H9 (cell line): ENCODE measurements around the gene KMT2D. TPM values are rescaled to one million over a fixed set of nuclear protein-coding genes. Genes with fewer than 3 reads are reported as not detected.

ENCODE experiments used
- DNase-seq: peaks from one replicate; pipeline ENCODE4 v3.0.0-alpha.2; 2017
- H2AFZ ChIP-seq: one replicate; pipeline ENCODE4 v1.6.1; 2013; ENCODE audit warnings: mild to moderate bottlenecking, low read length, control low read depth, moderate library complexity
- H2AK5ac ChIP-seq: 2 replicates; pipeline ENCODE4 v1.6.1; 2013; ENCODE audit warnings: low read length, control low read depth, mixed read lengths; ENCODE audit not compliant: insufficient read length
- H2BK120ac ChIP-seq: one replicate; pipeline ENCODE4 v1.6.1; 2013; ENCODE audit warnings: low read depth, mild to moderate bottlenecking, low read length, control low read depth, inconsistent platforms; ENCODE audit not compliant: poor library complexity, severe bottlenecking
- H2BK12ac ChIP-seq: 2 replicates; pipeline ENCODE4 v1.6.1; 2013; ENCODE audit warnings: low read length, control low read depth, mixed read lengths, low read depth; ENCODE audit not compliant: insufficient read length
- H2BK15ac ChIP-seq: 2 replicates; pipeline ENCODE4 v1.6.1; 2013; ENCODE audit warnings: low read depth, low read length, control low read depth
- H2BK20ac ChIP-seq: one replicate; pipeline ENCODE4 v1.6.1; 2013; ENCODE audit warnings: low read depth, mild to moderate bottlenecking, low read length, control low read depth, inconsistent platforms; ENCODE audit not compliant: poor library complexity, severe bottlenecking
- H2BK5ac ChIP-seq: 2 replicates; pipeline ENCODE4 v1.6.1; 2013; ENCODE audit warnings: low read length, control low read depth, mixed read lengths; ENCODE audit not compliant: insufficient read length
- H3K14ac ChIP-seq: 2 replicates; pipeline ENCODE4 v1.6.1; 2013; ENCODE audit warnings: low read length, control low read depth; ENCODE audit not compliant: insufficient read depth
- H3K18ac ChIP-seq: 2 replicates; pipeline ENCODE4 v1.6.1; 2013; ENCODE audit warnings: low read depth, mild to moderate bottlenecking, mixed read lengths, low read length, control low read depth; ENCODE audit not compliant: insufficient read length
- H3K23ac ChIP-seq: 2 replicates; pipeline ENCODE4 v1.6.1; 2013; ENCODE audit warnings: low read length, control low read depth, mixed read lengths, low read depth; ENCODE audit not compliant: insufficient read length
- H3K23me2 ChIP-seq: 2 replicates; pipeline ENCODE4 v1.6.1; 2013; ENCODE audit warnings: low read depth, mild to moderate bottlenecking, mixed read lengths, low read length, control low read depth; ENCODE audit not compliant: insufficient read length, poor library complexity, severe bottlenecking
- H3K27ac ChIP-seq: 2 replicates; pipeline ENCODE4 v1.5.1; 2013; ENCODE audit warnings: low read length, control low read depth, mixed read lengths, low read depth; ENCODE audit not compliant: insufficient read length
- H3K27me3 ChIP-seq: 2 replicates; pipeline ENCODE4 v1.6.1; 2013; ENCODE audit warnings: low read length, control low read depth, inconsistent platforms; ENCODE audit not compliant: insufficient read depth
- H3K4ac ChIP-seq: 2 replicates; pipeline ENCODE4 v1.6.1; 2013; ENCODE audit warnings: low read depth, mild to moderate bottlenecking, control low read depth, inconsistent platforms, low read length, moderate library complexity
- H3K4me1 ChIP-seq: 2 replicates; pipeline ENCODE4 v1.6.1; 2013; ENCODE audit warnings: low read length, control low read depth, inconsistent platforms; ENCODE audit not compliant: insufficient read depth
- H3K4me2 ChIP-seq: 2 replicates; pipeline ENCODE4 v1.6.1; 2013; ENCODE audit warnings: low read length, control low read depth, mixed read lengths; ENCODE audit not compliant: insufficient read length, insufficient read depth
- H3K56ac ChIP-seq: 2 replicates; pipeline ENCODE4 v1.6.1; 2013; ENCODE audit warnings: low read depth, mild to moderate bottlenecking, mixed read lengths, low read length, control low read depth; ENCODE audit not compliant: insufficient read length
- H3K79me1 ChIP-seq: 2 replicates; pipeline ENCODE4 v1.6.1; 2013; ENCODE audit warnings: low read depth, mild to moderate bottlenecking, moderate library complexity, low read length, control low read depth, inconsistent platforms; ENCODE audit not compliant: insufficient read depth, poor library complexity, severe bottlenecking
- H3K79me2 ChIP-seq: 2 replicates; pipeline ENCODE4 v1.6.1; 2013; ENCODE audit warnings: low read length, control low read depth, inconsistent platforms; ENCODE audit not compliant: insufficient read depth
- H3K9ac ChIP-seq: 2 replicates; pipeline ENCODE4 v1.6.1; 2013; ENCODE audit warnings: low read length, control low read depth, mixed read lengths; ENCODE audit not compliant: insufficient read length; ENCODE audit errors: extremely low read depth
- H3K9me3 ChIP-seq: one replicate; pipeline ENCODE4 v1.6.1; 2013; ENCODE audit warnings: low read depth, low read length, inconsistent platforms; ENCODE audit not compliant: control insufficient read depth
- H3T11ph ChIP-seq: one replicate; pipeline ENCODE4 v1.6.1; 2013; ENCODE audit warnings: mild to moderate bottlenecking, low read length, control low read depth, inconsistent platforms
- H4K20me1 ChIP-seq: one replicate; pipeline ENCODE4 v1.6.1; 2013; ENCODE audit not compliant: control insufficient read depth, insufficient read length, insufficient read depth
- H4K5ac ChIP-seq: 2 replicates; pipeline ENCODE4 v1.6.1; 2013; ENCODE audit warnings: low read depth, mild to moderate bottlenecking, mixed read lengths, low read length, control low read depth; ENCODE audit not compliant: insufficient read length
- H4K8ac ChIP-seq: replicated peaks from 2 replicates; pipeline ENCODE4 v1.6.1; 2013; ENCODE audit warnings: low read length, control low read depth, mixed read lengths, low read depth; ENCODE audit not compliant: insufficient read length
- H4K91ac ChIP-seq: 2 replicates; pipeline ENCODE4 v1.6.1; 2013; ENCODE audit warnings: low read depth, mild to moderate bottlenecking, moderate library complexity, mixed read lengths, low read length, control low read depth; ENCODE audit not compliant: insufficient read length
- H3K27ac Mint-ChIP-seq, 3 experiments: 2 replicates in 2 of 3; 3 replicates in 1 of 3; pipeline ENCODE4 v1.8.0; 2020 to 2021; ENCODE audit warnings: mixed read lengths in 3 of 3, mild to moderate bottlenecking in 1 of 3, moderate library complexity in 1 of 3
- H3K27me3 Mint-ChIP-seq: 2 replicates; pipeline ENCODE4 v1.8.0; 2021; ENCODE audit warnings: low read depth, mild to moderate bottlenecking, moderate library complexity, mixed read lengths
- H3K36me3 Mint-ChIP-seq, 3 experiments: 2 replicates in 2 of 3; 3 replicates in 1 of 3; pipeline ENCODE4 v1.8.0; 2020 to 2021; ENCODE audit warnings: low read depth in 3 of 3, mixed read lengths in 3 of 3; ENCODE audit not compliant: insufficient read depth in 1 of 3
- H3K4me1 Mint-ChIP-seq, 2 experiments: 2 replicates each; pipeline ENCODE4 v1.8.0; 2020; ENCODE audit warnings: mixed read lengths in 2 of 2
- H3K4me3 Mint-ChIP-seq, 2 experiments: 2 replicates in 1 of 2; 3 replicates in 1 of 2; pipeline ENCODE4 v1.8.0; 2020 to 2021; ENCODE audit warnings: mild to moderate bottlenecking in 2 of 2, mixed read lengths in 2 of 2, moderate library complexity in 1 of 2
- H3K9me3 Mint-ChIP-seq, 2 experiments: 2 replicates in 1 of 2; 3 replicates in 1 of 2; pipeline ENCODE4 v1.8.0; 2020; ENCODE audit warnings: mild to moderate bottlenecking in 2 of 2, mixed read lengths in 2 of 2, moderate library complexity in 1 of 2
- CTCF ChIP-seq: fragments of 200-600 bp; sonication (generic); conservative IDR thresholded peaks from 3 replicates; pipeline ENCODE4 v1.8.0; 2021; ENCODE audit warnings: antibody characterized with exemption, mild to moderate bottlenecking
- WGBS: extraction: QIAGEN DNeasy Blood & Tissue Kit; methylation state at CpG from one replicate; pipeline ENCODE4 v1.1.7; 2013; ENCODE audit warnings: missing lambda C conversion rate, low lambda C conversion rate, mixed read lengths; ENCODE audit not compliant: insufficient read length; ENCODE audit errors: extremely low coverage; 5-methylcytosine and 5-hydroxymethylcytosine counted together
- total RNA-seq: library from RNA; stranded (reverse); gene quantifications from 2 replicates; pipeline ENCODE4 v1.2.1, GENCODE V29; 2021

KMT2D gene
- total RNA-seq, 1 experiment from 2014 or later, result 93.7 TPM

GRCh38 chr12:49019120-49019430 is 41.5 kb downstream of the KMT2D start:
- no peak overlapping the region for H2BK5ac ChIP-seq
- peak overlapping the region; percentile 53 for H4K8ac ChIP-seq
- peaks cover 9% of the 10 kb centered on the region for H3K23me2 ChIP-seq
- H4K20me1 ChIP-seq, result no peaks in the 10 kb centered on the region
- H3K9me3 ChIP-seq, result no peaks in the 10 kb centered on the region
- DNase-seq, result no peak
- Mint-ChIP-seq H3K27me3 (no peaks in the 10 kb centered on the region; the same call in 1 of the 2 replicates), H3K9me3 (no peaks in the 10 kb centered on the region), H3K36me3 (peaks cover 10 to 34% (median 29%) of the 10 kb centered on the region in 3 experiments), H3K4me1 (peaks cover 15% of the 10 kb centered on the region in 2 experiments), H3K27ac (peak overlapping the region; percentile 98 to 99 (median 99)), H3K4me3 (peak overlapping the region; percentile 89 to 93)
- no peak overlapping the region for H3K23ac ChIP-seq
- H2BK120ac ChIP-seq, result peak overlapping the region; percentile 78
- H3K56ac ChIP-seq, result no peak overlapping the region
- peak overlapping the region; percentile 64; the same call in 1 of the 2 replicates for H3K14ac ChIP-seq
- peak overlapping the region; percentile 97 for H3K9ac ChIP-seq
- H4K91ac ChIP-seq, result no peak overlapping the region
- no peak for TF ChIP-seq CTCF
- no CpG with 5 or more reads among the region's 8 CpGs for WGBS
- no peak overlapping the region for H2AFZ ChIP-seq
- no peaks in the 10 kb centered on the region for H3K79me2 ChIP-seq
- H3K79me1 ChIP-seq, result peaks cover 3% of the 10 kb centered on the region
- no peak overlapping the region for H3T11ph ChIP-seq
- H2BK15ac ChIP-seq, result no peak overlapping the region
- H3K4me2 ChIP-seq, result peak overlapping the region; percentile 91
- H3K27ac ChIP-seq, result peak overlapping the region; percentile 91
- H2BK12ac ChIP-seq, result no peak overlapping the region
- H3K4ac ChIP-seq, result no peak overlapping the region; the same call in 1 of the 2 replicates
- H3K27me3 ChIP-seq, result no peaks in the 10 kb centered on the region
- H4K5ac ChIP-seq, result peak overlapping the region; percentile 93
- H3K18ac ChIP-seq, result peak overlapping the region; percentile 85
- no peak overlapping the region for H2BK20ac ChIP-seq
- H2AK5ac ChIP-seq, result no peak overlapping the region
- H3K4me1 ChIP-seq, result no peaks in the 10 kb centered on the region
